Stimulated activated CD8-positive, alpha-beta memory T cell treated with anti-CD3 and anti-CD28 coated beads, Interleukin-4, amount 100 ng/mL, for 4 hours (primary cell): ENCODE results near the gene ICA1.

Experiments used
- DNase-seq, 2 donors: peaks; one replicate each; pipeline ENCODE4 v3.0.0-alpha.2; 2020; ENCODE audit warnings: low read depth in 2 of 2, low spot score in 1 of 2

The ICA1 gene

DNA sequence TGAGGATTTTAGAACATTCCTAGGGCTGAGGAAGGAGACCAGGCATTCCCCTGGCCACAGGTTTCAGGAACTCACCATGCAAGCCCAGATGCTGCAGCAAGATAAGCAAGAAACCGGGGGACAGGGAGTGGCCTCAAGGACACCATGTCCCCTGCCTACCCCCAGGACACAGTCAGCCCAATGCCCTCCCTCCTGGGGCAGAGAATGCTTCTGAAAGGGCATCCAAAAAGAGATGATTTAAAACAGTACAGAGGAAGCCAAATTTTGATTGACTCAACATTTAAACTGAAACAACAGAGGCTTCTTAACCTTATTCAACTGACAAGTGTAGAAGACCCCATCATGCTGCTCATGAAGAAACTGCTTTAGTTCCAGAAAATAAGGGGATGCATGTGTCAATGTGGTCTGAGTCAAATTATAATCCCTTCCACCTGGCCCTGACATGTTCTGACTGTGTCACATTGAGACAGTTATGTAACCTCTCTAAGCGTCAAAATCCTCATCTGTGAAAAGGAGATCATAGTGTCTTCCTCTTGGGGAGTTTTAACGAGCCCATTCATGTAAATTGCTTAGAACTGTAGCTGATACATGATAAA is 60.0 kb downstream of the ICA1 start:
- DNase-seq = no peak

DNA sequence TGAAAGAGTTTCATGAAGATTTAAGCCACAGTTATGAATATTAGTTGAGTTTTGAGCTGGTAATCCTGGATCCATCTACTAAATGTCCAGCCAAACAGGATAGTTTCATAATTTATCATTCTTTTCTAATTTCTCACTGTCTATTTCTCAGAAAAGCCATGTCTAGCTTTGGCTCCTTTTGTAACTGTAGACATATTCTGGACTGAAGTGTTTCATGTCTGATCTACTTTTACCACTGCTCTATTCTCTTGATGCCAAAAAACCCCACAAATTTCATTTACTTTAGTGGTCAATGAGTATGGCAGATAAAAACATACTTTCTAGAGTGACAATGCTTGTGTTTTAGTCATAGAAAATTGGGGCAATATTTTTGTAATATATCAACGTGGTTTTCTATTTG is 61.2 kb downstream of the ICA1 start:
- no peak for DNase-seq

DNA sequence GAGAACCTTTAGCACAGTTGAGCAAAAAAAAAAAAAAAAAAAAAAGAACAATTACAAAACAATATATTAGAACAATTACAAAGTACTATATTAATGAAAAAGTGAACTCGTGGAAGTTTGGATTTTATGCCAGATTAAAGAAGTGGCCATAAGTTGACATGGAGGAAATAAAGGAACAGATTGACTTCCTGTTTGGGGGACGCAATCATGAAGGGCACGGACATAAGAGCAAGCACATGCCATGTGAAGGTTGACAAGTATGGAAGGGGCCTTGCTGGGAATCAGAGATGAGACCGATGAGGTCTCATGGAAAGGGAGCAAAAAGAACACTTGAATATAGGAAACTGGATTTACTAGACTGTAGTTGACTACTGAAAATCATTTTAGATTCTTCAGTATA is 61.7 kb downstream of the ICA1 start:
- DNase-seq = no peak

DNA sequence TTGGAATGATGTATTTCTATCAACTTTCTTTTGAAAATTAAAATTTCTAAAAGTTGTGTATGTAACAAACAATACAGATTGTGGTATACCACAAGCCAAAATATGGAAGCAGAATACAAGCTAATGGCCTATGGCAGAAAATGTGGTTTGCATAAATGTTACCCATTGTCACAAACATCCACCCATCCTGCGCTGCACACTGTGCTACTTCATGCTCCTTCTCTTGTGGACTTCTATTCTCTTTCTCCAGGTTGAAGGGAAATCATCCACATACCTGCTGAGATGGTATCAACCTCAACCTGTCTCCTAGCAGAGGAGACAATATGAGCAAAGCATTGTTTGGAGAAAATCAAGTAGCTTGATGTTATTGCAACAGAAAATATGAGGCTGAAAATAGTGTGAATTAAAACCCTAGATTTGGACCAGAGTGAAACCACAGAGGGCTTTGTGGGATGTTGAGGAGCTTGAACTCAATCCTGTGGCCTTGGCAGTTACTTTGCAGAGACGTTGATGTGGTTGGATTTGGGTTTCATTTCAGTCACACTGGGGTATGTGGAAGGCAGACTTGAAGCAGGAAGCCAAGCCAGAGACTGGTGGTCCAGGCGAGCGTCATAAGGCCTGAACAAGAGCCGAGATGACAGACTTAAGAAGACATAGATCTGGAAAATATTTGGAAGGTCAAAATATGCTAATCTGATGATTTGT is 63.8 kb downstream of the ICA1 start:
- no peak for DNase-seq

DNA sequence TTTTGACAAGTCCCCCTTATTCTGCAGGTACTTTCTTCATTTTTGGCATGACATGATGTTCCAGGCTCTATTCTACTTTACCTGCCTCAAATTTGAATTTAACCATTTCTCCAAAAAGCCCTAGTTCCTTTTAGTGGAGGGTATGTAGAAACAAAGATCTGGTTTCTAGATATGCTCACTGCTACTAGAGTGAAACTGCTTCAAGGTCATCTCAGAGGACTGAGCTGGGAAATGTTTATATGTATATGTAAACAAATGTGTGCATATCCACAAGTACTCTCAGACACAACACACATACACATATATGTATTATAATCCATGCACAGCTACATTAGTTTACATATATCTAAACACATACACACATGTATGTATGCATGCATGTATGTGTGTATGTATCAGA is 69.1 kb downstream of the ICA1 start:
- DNase-seq = no peak

DNA sequence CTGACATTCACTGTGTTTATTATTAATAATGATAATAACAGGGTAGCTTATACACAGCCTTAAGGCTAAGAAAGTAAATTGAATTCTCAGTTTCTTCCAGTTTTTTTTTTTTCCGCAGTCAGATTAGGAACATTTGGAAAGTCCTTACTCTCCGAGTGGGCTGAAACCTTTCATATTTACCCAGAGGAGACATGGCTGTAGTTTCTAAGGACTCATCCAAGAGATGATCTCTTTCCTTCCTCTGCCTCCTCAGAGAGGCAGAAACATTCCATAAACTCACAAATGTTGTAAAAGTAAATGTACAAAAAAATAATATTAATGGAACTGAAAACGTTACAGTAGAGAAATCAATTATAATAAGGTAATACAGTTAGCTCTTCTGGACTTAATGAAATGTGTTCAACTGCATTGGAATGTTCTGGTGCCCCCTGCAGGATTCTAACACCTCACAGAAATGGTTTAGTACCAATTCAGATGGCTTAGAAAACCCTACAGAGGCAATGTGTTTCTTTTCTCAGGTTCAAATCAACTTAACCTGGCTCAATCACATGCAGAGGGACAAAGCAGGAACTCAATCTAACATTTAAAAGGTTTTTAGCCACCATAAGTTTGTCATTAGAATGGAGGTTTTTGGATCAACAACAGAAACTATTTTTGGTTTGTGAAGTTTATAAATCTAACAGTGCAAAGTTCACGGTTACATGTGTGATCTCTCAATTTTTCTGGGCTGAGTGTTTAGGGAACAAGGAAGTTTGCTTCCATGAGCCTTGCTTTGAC is 71.7 kb downstream of the ICA1 start:
- DNase-seq = peak in 1 of 2 donors; percentile 33

DNA sequence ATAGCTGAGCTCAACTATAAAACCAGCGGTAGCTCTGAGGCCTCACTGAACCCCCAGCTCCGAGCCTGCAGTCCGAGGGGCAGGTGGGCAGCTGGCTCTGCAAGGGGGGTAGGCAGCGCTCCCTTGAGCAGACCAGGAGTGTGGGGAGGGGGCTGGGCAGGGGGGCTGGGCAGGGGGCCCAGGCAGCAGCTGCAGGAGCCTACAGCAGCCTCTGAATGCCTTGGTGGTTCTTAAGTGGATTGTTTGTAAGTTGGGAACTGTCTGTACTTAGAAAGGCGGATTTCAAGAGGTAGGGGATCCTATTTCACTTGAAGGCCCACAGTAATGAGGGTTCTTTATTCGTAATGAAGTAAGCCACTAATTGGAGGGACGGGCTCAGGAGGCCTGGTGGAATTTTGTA is 72.3 kb downstream of the ICA1 start:
- no peak for DNase-seq

DNA sequence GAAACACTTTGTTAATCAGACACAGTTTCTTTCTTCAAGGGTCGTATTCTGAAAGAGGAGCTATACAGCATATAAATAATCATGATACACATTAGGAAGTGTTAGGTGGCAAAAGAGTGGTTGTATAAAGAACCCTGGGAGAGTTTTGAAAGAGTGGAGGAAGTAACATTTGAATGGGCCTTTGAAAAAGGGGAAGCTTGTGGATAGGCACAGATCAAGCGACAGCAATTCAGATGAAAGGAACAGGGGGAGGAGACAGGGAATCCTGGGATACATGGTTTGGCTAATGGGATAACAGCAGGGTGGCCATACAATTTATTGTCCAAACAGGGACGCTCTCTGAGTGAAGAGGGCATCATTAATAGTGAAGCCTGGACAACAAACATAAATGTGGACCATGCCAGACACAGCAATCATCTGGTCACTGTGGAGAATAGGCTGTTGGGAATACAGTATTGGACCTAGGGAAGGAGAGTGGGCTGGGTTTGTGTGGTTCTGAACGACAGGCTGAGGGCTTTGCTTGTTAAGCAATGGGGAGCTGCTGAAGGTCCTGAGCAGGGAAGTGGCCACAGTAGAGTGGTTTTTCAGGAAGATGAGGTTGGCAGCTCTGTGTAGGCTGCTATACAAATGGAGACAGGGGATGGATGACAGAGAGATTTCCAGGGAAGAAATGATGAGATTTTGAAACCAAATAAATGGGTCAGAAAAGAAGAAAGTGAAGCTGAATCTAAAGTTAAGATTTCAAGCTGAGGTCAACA is 75.9 kb downstream of the ICA1 start:
- no peak for DNase-seq

DNA sequence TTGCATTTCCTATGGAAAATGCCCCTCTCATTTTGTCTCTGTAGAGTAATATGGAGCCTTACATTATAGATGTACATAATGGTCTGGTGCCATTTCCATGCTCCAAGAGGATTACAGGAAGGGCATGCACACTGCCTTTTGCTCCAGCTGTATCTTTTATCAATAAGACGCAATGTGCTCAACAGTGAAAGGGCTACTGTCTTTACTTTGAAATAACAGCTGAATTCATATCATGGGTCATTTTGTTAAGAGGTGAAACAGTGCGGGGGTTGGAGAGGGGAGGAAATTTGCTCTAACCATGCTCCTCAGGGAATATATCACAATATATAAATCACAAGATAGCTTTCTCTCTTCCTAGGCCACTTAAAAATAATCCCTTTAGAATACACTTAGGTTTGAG is 77.7 kb downstream of the ICA1 start:
- DNase-seq = no peak

DNA sequence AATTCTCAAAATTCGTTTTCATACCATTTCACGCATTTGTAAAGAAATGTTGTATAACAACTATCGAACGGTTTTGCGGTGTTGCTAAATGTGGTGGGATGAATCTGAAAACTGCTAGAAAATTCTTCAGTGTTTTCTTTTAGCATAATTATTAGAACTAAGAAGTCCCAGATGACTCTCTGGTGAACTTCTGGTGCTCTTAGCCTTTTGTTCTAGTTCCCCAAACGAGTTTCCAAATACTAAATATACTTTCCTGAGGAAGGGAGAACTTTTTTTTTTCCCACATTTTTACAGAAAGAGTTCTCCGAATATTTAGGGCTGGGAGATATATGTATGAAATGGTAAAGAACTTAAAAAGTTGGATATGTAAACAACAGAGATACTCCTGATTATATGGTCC is 82.5 kb downstream of the ICA1 start:
- DNase-seq = no peak

DNA sequence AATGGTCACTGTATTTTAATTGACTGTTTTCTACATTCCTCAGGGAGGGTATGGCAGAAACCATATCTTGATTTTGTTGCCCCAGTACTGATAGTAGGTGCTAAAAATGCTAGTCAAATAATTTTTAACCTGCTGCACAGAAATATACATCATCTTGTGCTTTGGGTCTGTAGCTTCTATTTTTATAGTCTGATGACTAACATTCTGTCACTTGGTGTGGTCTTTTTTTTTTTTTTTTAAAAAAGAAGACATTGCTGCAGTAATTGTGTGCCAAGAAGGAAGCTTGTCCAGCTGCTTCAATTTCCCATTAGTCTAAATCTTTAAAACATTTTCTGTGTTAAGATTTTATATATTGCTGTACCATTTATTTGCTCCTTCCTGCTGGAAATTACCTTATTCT is 83.6 kb downstream of the ICA1 start:
- no peak for DNase-seq

DNA sequence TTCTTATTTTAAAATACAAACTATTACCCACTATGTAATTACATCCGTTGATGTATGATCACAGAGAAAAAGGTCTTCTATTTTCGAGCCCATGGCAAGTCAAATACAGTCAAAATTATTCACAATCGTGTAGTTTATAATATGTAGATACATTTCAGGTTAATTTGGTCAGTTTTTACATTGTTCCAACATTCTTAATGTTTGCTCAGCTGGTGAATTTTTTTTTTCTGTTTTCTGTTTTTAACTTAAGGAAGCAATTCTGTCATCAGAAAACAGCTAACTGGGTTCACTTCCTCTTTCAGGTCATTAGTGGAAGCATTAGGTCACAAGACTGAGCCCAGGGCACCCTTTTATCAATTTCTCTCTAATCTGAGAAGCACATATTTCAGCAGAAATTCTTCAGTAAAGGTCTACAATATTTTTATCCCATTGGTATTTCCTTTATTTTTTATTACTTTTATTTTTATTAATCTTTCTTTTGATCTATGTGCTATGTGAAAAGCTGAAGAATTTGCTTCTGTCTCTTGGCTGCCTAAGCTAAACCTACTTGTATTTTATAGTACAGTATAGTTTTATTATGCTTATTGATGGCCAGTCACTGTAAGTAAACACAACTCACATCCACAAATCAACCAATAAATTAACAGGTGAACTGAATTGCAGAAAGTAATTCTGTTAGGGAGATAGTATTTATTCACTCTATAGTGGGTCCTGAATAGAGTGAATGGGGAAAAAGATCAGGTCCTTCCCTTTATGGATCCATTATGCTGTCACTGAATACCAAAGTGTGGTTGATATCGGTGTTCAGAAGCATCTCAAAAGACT is 84.6 kb downstream of the ICA1 start:
- DNase-seq = no peak

DNA sequence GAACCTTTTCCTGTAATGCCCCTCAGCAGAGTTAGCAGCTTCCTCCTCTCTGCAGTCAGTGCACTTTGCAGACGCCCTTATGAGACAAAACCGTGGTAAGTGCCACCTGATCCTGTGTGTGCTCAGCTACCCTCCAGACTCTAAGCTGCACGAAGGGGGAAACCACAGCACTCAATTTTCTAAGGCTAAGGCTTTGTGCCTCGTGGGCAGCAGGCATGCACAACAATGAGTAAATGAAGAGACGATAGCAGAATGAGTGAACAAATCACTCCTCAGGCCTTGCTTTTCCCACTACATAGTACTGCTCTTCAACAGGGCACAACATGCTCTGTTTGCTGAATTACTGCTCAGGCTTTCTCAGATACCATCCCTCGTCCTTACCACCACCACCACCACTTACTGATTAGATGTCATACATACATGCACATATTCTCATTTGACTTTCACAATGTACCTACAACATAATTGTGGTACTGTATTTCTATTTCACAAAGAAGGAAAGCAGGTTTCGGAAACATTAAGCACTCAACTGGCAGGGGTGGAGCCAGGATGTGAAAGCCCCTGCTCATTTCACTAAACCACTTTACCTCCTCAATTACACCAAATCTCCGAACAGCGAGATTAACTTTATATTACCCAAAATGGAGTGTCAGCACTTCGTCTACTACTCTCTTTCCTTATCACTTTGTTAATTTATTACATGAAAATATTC is 85.4 kb downstream of the ICA1 start:
- no peak for DNase-seq

DNA sequence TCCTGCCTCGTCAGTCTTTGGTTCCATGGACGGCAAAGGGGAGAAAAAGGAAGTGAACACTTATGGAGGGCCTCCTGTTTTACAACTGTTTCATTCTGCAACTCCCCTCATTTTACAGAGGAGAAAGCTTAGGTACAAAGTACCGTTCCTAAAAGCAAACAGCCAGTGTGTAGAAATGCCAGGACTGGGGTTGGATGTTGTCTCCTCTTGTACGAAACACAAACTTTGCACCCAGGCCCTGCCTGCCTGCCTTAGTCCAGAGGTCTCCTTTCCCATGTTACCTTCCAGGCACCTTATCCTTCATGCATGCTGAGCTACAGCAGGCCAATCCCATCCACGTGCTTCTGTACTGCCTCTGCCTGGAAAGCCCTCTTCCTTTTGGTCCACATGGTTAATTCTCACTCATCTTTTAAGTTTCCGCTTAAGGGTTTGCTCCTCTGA is 86.0 kb downstream of the ICA1 start:
- DNase-seq = no peak

DNA sequence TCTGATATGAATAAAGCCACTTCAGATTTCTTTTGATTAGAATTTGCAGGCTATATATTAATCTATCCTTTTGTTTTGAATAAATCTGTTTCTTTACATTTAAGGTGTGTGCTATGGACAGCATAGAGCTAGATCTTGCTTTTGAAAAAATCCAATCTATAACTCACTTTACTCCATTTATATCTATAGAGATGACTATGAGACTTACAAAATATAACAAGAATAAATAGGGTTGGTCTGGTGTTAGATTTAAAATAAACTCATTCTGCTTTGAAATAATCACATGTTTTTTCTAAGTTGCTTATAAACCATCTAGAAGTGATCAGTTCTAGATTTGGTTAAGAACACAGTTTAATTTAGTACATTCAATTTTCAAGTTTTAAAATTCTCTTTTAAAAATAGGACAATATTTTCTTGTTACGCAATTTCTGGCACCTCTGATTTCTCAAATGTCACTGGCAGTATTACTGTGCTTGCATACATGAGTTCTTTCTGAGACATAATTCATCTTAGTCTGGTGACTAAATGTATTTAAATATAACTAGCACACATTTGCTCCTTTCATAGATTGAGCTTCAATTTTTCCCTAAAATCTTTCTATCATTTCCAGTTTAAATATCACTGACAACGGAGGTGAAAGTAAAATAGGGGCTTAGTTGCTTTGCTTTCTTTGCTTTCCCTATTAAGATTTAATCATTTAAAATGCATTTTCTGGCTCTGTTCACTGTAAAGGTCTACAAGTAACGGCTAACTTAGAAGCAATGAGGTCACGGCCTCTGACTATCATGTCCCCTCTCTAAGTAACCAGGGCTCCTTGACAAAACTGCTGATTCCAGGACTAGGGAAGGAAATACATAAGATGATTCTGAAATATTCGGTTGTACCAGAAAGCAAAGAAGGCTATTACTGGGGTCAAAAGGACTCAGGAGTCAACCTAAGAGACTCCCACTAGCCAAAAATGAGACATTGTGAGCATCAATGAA is 89.3 kb downstream of the ICA1 start:
- DNase-seq = no peak

DNA sequence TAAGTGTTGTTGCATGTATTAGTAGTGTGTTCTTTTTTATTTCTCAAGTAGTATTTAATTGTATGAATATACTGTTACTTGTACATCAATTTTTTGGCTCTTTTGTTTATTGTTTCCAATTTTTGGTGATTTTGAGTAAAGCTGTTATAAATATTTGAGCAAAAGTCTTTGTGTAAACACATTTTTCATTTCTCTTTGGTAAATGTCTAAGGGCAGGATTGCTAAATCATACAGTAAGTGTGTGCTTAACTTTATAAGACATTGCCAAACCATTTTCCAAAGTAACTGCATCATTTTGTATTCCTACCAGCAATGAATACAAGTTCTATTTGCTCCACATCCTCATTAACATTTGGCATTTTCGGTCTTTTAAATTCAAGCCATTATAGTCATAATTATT is 92.8 kb downstream of the ICA1 start:
- DNase-seq = no peak

DNA sequence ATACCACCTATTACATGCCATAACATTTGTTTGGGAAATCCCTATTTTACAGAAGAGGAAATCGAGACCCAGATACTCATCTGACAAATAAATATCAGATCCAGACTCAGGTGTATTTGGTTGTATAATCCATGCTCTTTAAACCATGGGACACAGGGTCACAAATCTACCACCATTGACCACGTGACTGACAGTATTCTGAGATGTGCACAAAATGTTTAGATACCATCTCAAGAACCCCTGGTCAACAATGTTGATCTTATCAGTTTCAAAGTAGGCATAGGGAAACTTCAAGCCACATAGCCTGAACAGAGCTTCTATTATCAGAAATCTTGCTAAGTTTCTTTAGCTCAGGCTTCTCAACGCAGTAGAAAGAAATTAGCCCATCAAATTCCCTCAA is 93.6 kb downstream of the ICA1 start:
- DNase-seq = no peak

DNA sequence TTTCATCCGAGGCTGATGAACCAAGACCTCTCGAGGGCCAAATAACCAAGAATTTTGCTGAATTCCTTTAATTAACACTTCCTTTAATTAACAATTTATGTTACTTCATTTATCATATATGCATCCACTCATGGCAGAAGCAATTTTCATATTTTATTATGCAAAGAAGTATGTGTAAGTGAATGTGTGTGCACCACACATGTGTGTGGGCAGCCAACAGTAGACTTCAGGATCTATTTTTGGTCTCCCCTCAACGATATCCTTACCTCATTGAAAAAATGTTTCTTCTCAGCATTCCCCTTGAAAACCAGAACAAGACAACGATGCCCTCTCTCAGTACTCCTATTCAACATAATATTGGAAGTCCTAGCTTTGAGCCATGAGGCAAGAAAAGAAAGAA is 96.8 kb downstream of the ICA1 start:
- DNase-seq = no peak

DNA sequence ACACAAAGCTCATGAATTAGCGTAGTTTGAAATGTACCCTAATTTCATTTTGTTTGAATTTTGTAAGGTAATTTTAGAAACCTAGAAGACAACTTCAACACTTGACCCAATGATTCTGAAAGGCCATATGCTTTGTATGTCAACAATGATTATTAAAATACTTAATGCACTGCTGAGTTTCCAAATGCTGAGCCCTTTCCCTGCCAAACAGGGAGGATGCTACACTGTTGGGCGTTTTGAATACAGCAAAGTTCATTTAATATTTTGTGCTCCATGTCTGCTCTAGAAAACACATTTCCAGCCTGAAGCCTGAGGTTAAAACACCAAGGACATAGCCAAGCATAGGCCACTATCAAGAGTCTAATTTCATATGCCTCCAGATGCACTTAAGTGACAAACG is 99.8 kb downstream of the ICA1 start:
- DNase-seq = no peak
